ENCODE results near the gene ZBTB11.
"Not testable (repeated sequence)": the region's sequence is repeated elsewhere in the genome, so short reads cannot be mapped to it uniquely, and the experiment has no call there.

ZBTB11 gene

GRCh38 chr3:101690972-101691371 lies 14.0 kb upstream of the ZBTB11 start:
- no peaks in the 10 kb centered on the region for H3K36me3 ChIP-seq (ENCODE audit: control insufficient read depth in 2 of 2, insufficient read depth in 2 of 2, low read length in 2 of 2)
- peaks cover 6 to 7% of the 10 kb centered on the region in 2 donors for H3K4me1 ChIP-seq (ENCODE audit: control insufficient read depth in 2 of 2, insufficient read depth in 2 of 2, low read length in 2 of 2)
- H3K27me3 ChIP-seq (ENCODE audit: control insufficient read depth in 2 of 2, insufficient read depth in 2 of 2, low read length in 2 of 2) = no peaks in the 10 kb centered on the region
- H3K9me3 ChIP-seq (ENCODE audit: control insufficient read depth in 2 of 2, low read length in 2 of 2) = no peaks in the 10 kb centered on the region
- H3K9ac ChIP-seq (ENCODE audit: low read depth in 1 of 2, low read length in 2 of 2) = no peak overlapping the region
- no peak overlapping the region for H3K4me3 ChIP-seq (ENCODE audit: low read length in 2 of 2)
- no peak overlapping the region for H3K27ac ChIP-seq (ENCODE audit: low read depth in 2 of 2, low read length in 2 of 2)

DNA sequence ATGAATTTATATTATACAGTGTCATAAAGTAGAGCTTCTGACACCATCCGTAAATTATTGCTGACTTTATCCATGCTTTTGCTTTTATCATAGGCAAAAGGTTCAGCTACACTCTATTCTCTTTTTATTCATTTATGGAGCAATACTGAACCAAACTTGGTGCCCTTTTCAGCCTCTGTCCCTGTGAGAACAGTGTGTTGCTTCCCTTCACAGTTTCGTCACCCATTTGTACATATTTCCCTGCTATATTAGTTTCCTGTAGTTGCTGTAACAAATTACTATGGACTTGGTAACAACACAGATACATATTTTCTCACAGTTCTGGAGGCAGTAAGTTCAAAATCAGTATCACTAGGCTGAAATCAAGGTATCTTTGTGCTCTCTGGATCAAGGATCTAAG lies 12.4 kb upstream of the ZBTB11 start:
- Histone ChIP-seq H3K27ac (ENCODE audit: low read depth in 2 of 2, low read length in 2 of 2) (no peak overlapping the region), H3K9ac (ENCODE audit: low read depth in 1 of 2, low read length in 2 of 2) (no peak overlapping the region), H3K4me3 (ENCODE audit: low read length in 2 of 2) (no peak overlapping the region), H3K36me3 (ENCODE audit: control insufficient read depth in 2 of 2, insufficient read depth in 2 of 2, low read length in 2 of 2) (peaks cover 8 to 9% of the 10 kb centered on the region in 2 donors), H3K9me3 (ENCODE audit: control insufficient read depth in 2 of 2, low read length in 2 of 2) (no peaks in the 10 kb centered on the region), H3K27me3 (ENCODE audit: control insufficient read depth in 2 of 2, insufficient read depth in 2 of 2, low read length in 2 of 2) (no peaks in the 10 kb centered on the region), H3K4me1 (ENCODE audit: control insufficient read depth in 2 of 2, insufficient read depth in 2 of 2, low read length in 2 of 2) (peaks cover 19 to 21% of the 10 kb centered on the region in 2 donors)

- Histone ChIP-seq H3K27me3 (ENCODE audit: control insufficient read depth in 2 of 2, insufficient read depth in 2 of 2, low read length in 2 of 2) (no peaks in the 10 kb centered on the region), H3K4me3 (ENCODE audit: low read length in 2 of 2) (peak overlapping the region; percentile 96 to 100), H3K36me3 (ENCODE audit: control insufficient read depth in 2 of 2, insufficient read depth in 2 of 2, low read length in 2 of 2) (peaks cover 21 to 23% of the 10 kb centered on the region in 2 donors), H3K9ac (ENCODE audit: low read depth in 1 of 2, low read length in 2 of 2) (peak overlapping the region; percentile 82 to 96), H3K27ac (ENCODE audit: low read depth in 2 of 2, low read length in 2 of 2) (peak overlapping the region; percentile 90 to 94), H3K9me3 (ENCODE audit: control insufficient read depth in 2 of 2, low read length in 2 of 2) (no peaks in the 10 kb centered on the region), H3K4me1 (ENCODE audit: control insufficient read depth in 2 of 2, insufficient read depth in 2 of 2, low read length in 2 of 2) (peaks cover 22 to 25% of the 10 kb centered on the region in 2 donors)
These were observed 10.4 kb upstream of the ZBTB11 start for GRCh38 chr3:101687142-101687931.

GRCh38 chr3:101685870-101686307 lies 9.0 kb upstream of the ZBTB11 start:
- Histone ChIP-seq H3K4me1 (ENCODE audit: control insufficient read depth in 2 of 2, insufficient read depth in 2 of 2, low read length in 2 of 2) (peaks cover 22 to 25% of the 10 kb centered on the region in 2 donors), H3K4me3 (ENCODE audit: low read length in 2 of 2) (peak overlapping the region; percentile 96 to 100)

GRCh38 chr3:101685050-101685400 lies 8.1 kb upstream of the ZBTB11 start:
- Histone ChIP-seq H3K27ac (ENCODE audit: low read depth in 2 of 2, low read length in 2 of 2) (no peak overlapping the region), H3K9me3 (ENCODE audit: control insufficient read depth in 2 of 2, low read length in 2 of 2) (no peaks in the 10 kb centered on the region), H3K4me3 (ENCODE audit: low read length in 2 of 2) (peak overlapping the region; percentile 96 to 100), H3K9ac (ENCODE audit: low read depth in 1 of 2, low read length in 2 of 2) (peak overlapping the region; percentile 95 to 96), H3K27me3 (ENCODE audit: control insufficient read depth in 2 of 2, insufficient read depth in 2 of 2, low read length in 2 of 2) (no peaks in the 10 kb centered on the region), H3K4me1 (ENCODE audit: control insufficient read depth in 2 of 2, insufficient read depth in 2 of 2, low read length in 2 of 2) (peaks cover 22 to 25% of the 10 kb centered on the region in 2 donors), H3K36me3 (ENCODE audit: control insufficient read depth in 2 of 2, insufficient read depth in 2 of 2, low read length in 2 of 2) (peaks cover 43% of the 10 kb centered on the region in 2 donors)

More at GRCh38 chr3:101685870-101686307, 9.0 kb upstream of the ZBTB11 start:
- H3K36me3 ChIP-seq (ENCODE audit: control insufficient read depth in 2 of 2, insufficient read depth in 2 of 2, low read length in 2 of 2) = peaks cover 34 to 35% of the 10 kb centered on the region in 2 donors
- peak overlapping the region; percentile 95 to 96 for H3K9ac ChIP-seq (ENCODE audit: low read depth in 1 of 2, low read length in 2 of 2)
- no peaks in the 10 kb centered on the region for H3K9me3 ChIP-seq (ENCODE audit: control insufficient read depth in 2 of 2, low read length in 2 of 2)
- H3K27me3 ChIP-seq (ENCODE audit: control insufficient read depth in 2 of 2, insufficient read depth in 2 of 2, low read length in 2 of 2) = no peaks in the 10 kb centered on the region
- peak overlapping the region; percentile 90 to 94 for H3K27ac ChIP-seq (ENCODE audit: low read depth in 2 of 2, low read length in 2 of 2)

GRCh38 chr3:101680466-101680865 lies 3.5 kb upstream of the ZBTB11 start:
- peaks cover 41 to 43% of the 10 kb centered on the region in 2 donors for H3K36me3 ChIP-seq (ENCODE audit: control insufficient read depth in 2 of 2, insufficient read depth in 2 of 2, low read length in 2 of 2)

GRCh38 chr3:101678837-101679236 lies 1.9 kb upstream of the ZBTB11 start:
- not testable (repeated sequence) for H3K27ac ChIP-seq (ENCODE audit: low read depth in 2 of 2, low read length in 2 of 2); H3K27me3 ChIP-seq (ENCODE audit: control insufficient read depth in 2 of 2, insufficient read depth in 2 of 2, low read length in 2 of 2); H3K9me3 ChIP-seq (ENCODE audit: control insufficient read depth in 2 of 2, low read length in 2 of 2); H3K9ac ChIP-seq (ENCODE audit: low read depth in 1 of 2, low read length in 2 of 2); H3K4me3 ChIP-seq (ENCODE audit: low read length in 2 of 2)
- peaks cover 34 to 36% of the 10 kb centered on the region in 2 donors for H3K36me3 ChIP-seq (ENCODE audit: control insufficient read depth in 2 of 2, insufficient read depth in 2 of 2, low read length in 2 of 2)
- peaks cover 9 to 15% of the 10 kb centered on the region in 2 donors for H3K4me1 ChIP-seq (ENCODE audit: control insufficient read depth in 2 of 2, insufficient read depth in 2 of 2, low read length in 2 of 2)

More at GRCh38 chr3:101680466-101680865, 3.5 kb upstream of the ZBTB11 start:
- Histone ChIP-seq H3K27ac (ENCODE audit: low read depth in 2 of 2, low read length in 2 of 2) (no peak overlapping the region), H3K9me3 (ENCODE audit: control insufficient read depth in 2 of 2, low read length in 2 of 2) (no peaks in the 10 kb centered on the region), H3K4me3 (ENCODE audit: low read length in 2 of 2) (no peak overlapping the region), H3K9ac (ENCODE audit: low read depth in 1 of 2, low read length in 2 of 2) (no peak overlapping the region), H3K27me3 (ENCODE audit: control insufficient read depth in 2 of 2, insufficient read depth in 2 of 2, low read length in 2 of 2) (no peaks in the 10 kb centered on the region), H3K4me1 (ENCODE audit: control insufficient read depth in 2 of 2, insufficient read depth in 2 of 2, low read length in 2 of 2) (peaks cover 20 to 22% of the 10 kb centered on the region in 2 donors)

GRCh38 chr3:101677436-101678286 lies 729 bp upstream of the ZBTB11 start:
- no peaks in the 10 kb centered on the region for H3K27me3 ChIP-seq (ENCODE audit: control insufficient read depth in 2 of 2, insufficient read depth in 2 of 2, low read length in 2 of 2)
- H3K27ac ChIP-seq (ENCODE audit: low read depth in 2 of 2, low read length in 2 of 2) = peak overlapping the region; percentile 38 to 100
- H3K36me3 ChIP-seq (ENCODE audit: control insufficient read depth in 2 of 2, insufficient read depth in 2 of 2, low read length in 2 of 2) = peaks cover 25% of the 10 kb centered on the region in 2 donors
- H3K4me1 ChIP-seq (ENCODE audit: control insufficient read depth in 2 of 2, insufficient read depth in 2 of 2, low read length in 2 of 2) = peaks cover 7 to 15% of the 10 kb centered on the region in 2 donors
- no peaks in the 10 kb centered on the region for H3K9me3 ChIP-seq (ENCODE audit: control insufficient read depth in 2 of 2, low read length in 2 of 2)
- peak overlapping the region; percentile 20 to 43 for H3K9ac ChIP-seq (ENCODE audit: low read depth in 1 of 2, low read length in 2 of 2)
- H3K4me3 ChIP-seq (ENCODE audit: low read length in 2 of 2) = peak overlapping the region; percentile 92 to 99

DNA sequence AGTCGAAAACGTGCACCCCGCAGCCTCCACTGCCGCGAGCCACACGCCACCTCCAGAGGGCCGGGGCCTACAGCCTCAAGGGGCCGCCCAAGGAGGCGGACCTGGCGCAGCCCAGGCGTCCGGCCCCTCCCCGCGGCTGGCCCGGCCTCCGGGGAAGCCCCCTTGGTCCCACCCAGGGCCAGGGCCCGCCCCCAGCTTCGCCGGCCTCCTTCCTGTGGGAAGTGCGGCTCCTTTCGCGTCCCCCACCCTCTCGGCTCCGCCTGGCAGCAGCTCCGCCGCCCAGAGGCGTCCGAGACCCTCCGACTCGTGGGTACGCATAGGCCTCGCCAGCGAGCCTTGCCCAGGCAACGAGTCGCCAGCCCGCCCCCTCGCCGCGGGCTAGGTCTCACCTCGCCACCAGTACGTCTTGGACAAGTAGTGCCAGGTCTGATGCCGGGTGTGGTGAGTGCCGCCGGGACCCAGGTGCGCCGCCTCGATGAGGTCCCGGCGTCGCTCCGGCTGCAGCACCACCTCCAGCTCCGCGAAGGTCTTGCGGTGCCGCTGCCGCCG lies 642 bp downstream of the ZBTB11 start:
- Histone ChIP-seq H3K27ac (ENCODE audit: low read depth in 2 of 2, low read length in 2 of 2) (peak overlapping the region; percentile 99 to 100), H3K4me3 (ENCODE audit: low read length in 2 of 2) (peak overlapping the region; percentile 92 to 99), H3K9me3 (ENCODE audit: control insufficient read depth in 2 of 2, low read length in 2 of 2) (no peaks in the 10 kb centered on the region), H3K9ac (ENCODE audit: low read depth in 1 of 2, low read length in 2 of 2) (peak overlapping the region; percentile 91 to 96), H3K4me1 (ENCODE audit: control insufficient read depth in 2 of 2, insufficient read depth in 2 of 2, low read length in 2 of 2) (peaks cover 7 to 15% of the 10 kb centered on the region in 2 donors), H3K36me3 (ENCODE audit: control insufficient read depth in 2 of 2, insufficient read depth in 2 of 2, low read length in 2 of 2) (peaks cover 11 to 15% of the 10 kb centered on the region in 2 donors), H3K27me3 (ENCODE audit: control insufficient read depth in 2 of 2, insufficient read depth in 2 of 2, low read length in 2 of 2) (no peaks in the 10 kb centered on the region)
